GM10266 (cell line): ENCODE results near the gene SPECC1L.
A peak's percentile ranks its signal among the peaks of the same experiment; 100 is the strongest.
"Not testable (repeated sequence)": the region's sequence is repeated elsewhere in the genome, so short reads cannot be mapped to it uniquely, and the experiment has no call there.

Source experiments
- DNase-seq: peaks from one replicate; pipeline ENCODE4 v3.0.0; 2012; ENCODE audit errors: extremely low spot score
- TF ChIP-seq, protein P1 (sequence below): IDR thresholded peaks from 2 replicates; pipeline ENCODE4 v1.5.1; 2012; ENCODE audit warnings: mild to moderate bottlenecking, low read depth; ENCODE audit not compliant: control insufficient read depth, insufficient read depth; ENCODE audit errors: missing control alignments

Gene SPECC1L

DNA sequence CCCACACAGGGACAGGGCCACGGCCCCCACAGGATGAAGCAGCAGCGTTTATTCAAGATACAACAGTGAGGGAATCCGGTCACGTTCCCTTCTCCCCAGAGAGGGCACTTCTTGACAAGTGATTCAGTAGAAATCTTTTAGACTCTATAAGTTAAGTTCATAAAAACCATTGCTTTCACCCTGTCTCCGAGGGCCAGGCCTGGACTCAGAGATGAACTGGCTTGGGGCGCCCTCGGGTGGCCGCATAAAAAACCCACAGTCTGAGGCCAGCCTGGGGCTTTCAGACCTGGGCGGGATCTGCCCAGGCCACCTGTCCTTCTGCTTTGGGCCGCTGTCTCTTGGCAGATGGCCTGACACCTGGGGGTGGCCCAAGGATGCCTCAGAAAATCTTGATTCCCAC, 11.2 kb upstream of the SPECC1L start:
- peak; percentile 63 for DNase-seq
- TF ChIP-seq, protein P1, sequence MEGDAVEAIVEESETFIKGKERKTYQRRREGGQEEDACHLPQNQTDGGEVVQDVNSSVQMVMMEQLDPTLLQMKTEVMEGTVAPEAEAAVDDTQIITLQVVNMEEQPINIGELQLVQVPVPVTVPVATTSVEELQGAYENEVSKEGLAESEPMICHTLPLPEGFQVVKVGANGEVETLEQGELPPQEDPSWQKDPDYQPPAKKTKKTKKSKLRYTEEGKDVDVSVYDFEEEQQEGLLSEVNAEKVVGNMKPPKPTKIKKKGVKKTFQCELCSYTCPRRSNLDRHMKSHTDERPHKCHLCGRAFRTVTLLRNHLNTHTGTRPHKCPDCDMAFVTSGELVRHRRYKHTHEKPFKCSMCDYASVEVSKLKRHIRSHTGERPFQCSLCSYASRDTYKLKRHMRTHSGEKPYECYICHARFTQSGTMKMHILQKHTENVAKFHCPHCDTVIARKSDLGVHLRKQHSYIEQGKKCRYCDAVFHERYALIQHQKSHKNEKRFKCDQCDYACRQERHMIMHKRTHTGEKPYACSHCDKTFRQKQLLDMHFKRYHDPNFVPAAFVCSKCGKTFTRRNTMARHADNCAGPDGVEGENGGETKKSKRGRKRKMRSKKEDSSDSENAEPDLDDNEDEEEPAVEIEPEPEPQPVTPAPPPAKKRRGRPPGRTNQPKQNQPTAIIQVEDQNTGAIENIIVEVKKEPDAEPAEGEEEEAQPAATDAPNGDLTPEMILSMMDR: peak; percentile 66

GRCh38 chr22:24262185-24262749, 8.4 kb upstream of the SPECC1L start:
- DNase-seq: not testable (repeated sequence)

GRCh38 chr22:24263479-24263878, 7.2 kb upstream of the SPECC1L start:
- DNase-seq: not testable (repeated sequence)

DNA sequence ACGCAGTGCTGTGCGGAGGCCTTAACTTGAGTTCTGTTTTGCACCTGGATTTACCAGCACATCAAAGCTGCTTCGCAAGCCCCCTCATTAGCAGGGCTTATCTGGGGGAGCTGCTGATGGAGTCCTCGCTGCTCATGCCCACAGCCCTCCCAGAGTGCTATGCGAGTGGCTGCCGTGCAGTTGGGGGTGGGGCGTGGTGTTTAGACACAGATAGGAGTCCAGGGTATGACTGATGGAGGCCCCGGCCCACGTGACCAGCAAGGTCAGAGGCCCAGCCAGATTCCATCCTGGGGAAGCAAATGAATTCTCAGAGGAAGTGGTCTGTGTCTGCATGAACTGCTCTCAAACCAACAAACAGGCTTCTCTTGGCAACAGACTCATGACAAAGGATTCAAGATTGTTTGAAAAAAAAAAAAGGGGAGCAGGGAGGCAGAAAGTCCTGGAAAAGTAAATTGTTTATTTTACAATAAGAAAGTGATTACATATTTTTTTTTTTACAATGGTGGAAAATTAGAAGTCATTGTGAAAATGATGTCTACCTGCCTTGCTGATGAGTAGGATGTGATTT, 6.2 kb upstream of the SPECC1L start:
- not testable (repeated sequence) for DNase-seq

DNA sequence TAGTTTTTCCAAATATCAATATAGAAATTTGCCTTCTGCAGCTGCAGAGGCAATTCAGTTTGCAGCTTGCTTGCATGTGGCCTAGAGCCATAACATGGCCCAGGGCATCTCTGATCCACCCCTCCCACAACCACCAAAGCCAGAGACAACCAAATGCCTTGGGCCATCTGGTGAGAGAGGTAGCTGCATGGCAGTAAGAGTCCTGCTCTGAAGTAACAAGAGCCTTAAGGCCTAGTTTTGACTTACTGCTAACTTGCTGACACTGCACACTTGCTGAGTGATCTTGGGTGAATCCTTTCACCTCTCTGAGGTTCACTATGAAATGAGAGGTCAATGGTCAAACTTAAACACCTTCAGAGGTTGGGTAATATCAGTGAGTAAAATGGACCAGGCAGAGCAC, 4.9 kb upstream of the SPECC1L start:
- no peak for DNase-seq
- TF ChIP-seq, protein P1: no peak

GRCh38 chr22:24266495-24266894, 4.1 kb upstream of the SPECC1L start:
- not testable (repeated sequence) for DNase-seq

GRCh38 chr22:24271386-24271854, 789 bp downstream of the SPECC1L start:
- DNase-seq: no peak
- TF ChIP-seq, protein P1: no peak

DNA sequence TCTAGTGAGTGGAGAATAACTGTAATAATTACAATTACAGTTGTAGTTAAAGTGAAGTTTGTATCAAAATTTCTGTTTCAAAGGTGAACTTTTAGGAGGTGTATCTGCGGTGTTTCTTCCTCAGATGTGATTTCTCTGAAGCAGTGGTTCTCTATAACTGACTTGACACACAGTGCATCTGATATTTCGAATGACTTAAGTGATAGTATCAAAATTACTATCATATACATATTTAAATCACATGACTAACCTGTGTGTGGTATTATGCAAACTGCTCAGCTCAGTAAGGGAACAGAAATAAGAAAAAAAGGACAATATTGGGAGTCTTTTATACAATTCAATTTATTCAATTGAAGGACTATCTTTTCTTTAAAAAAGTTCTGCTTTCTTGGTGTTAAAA, 2.4 kb downstream of the SPECC1L start:
- not testable (repeated sequence) for DNase-seq

GRCh38 chr22:24273906-24274305, 3.3 kb downstream of the SPECC1L start:
- DNase-seq: not testable (repeated sequence)

DNA sequence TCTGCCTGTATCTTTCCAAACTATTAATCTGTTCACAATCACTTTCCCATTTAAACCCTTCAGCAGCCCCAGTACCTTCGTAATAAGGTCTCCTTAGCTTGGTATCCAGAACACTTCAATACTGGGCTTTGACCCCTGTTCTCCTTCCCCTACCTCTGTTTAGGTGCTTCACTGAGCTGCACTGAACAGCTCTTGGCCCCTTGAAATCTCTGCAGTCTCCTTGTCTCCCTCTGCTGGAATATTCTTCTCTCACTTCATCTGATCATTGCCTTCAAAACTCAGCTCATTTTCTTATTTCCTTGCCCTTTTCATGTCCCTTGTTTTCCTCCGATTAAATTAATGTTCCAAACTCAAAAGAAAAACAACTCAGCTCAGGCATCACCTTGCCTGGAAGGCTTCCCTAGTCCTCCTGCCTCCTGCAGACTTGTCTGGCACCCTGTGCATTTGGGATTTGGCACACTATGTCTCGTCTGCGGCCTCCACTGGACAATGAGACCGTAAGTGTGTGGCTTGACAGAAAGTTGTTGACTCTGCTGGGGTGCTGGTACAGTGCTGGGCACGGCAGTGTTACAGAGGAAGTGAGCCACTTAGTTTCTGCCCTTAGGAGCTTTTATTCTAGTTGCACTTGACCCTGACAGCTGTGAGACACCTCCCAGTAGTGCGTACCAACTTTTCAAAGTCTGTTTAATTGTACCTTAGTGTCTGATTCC, 4.2 kb downstream of the SPECC1L start:
- DNase-seq: not testable (repeated sequence)

DNA sequence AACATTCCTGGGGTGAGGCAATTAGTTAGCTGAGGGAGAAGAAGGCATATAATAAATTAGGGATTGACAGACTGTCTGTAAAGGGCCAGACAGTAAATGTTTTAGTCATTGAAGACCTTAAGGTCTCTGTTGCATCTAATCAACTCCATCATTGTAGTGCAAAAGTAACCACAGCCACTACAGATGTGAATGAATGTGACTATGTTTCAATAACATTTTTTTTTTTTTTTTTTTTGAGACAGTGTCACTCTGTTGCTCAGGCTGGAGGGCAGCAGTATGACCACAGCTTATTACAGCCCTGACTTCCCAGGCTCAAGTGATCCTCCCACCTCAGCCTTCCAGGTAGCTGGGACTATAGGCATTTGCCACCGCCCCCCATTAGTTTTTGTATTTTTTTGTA, 9.7 kb downstream of the SPECC1L start:
- not testable (repeated sequence) for DNase-seq

- TF ChIP-seq, protein P1: no peak
- DNase-seq: no peak
Observed at GRCh38 chr22:24282401-24282800, 11.8 kb downstream of the SPECC1L start.
